ENCODE data around the gene SHPK. TPM values are rescaled to one million over a fixed set of nuclear protein-coding genes. Genes with fewer than 3 reads are reported as not detected.

Gene SHPK
- total and polyA plus RNA-seq, 4 donors = 9.3 to 66.6 (median 17.0) TPM

DNA sequence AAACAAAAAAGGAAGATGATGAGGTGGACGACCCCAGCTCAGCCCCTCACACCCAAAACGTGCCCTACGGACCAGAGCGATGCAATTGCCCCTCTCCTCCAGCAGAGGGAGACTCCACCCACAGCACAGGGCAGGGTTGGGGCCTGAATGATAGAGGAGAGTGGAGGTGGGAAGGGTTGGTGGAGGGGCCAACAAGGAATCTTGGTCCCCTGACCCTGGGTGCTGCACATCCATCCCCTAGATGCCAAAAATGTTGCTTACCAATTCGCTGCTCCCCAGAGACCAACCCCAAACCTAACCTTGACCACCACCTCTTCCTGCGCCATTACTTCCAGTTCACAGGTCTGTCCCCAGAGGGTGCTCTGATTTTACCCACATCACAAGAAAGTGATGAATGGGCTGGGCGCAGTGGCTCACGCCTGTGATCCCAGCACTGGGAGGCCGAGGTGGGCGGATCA is 47.0 kb upstream of the SHPK start:
- TF ChIP-seq, protein P1, sequence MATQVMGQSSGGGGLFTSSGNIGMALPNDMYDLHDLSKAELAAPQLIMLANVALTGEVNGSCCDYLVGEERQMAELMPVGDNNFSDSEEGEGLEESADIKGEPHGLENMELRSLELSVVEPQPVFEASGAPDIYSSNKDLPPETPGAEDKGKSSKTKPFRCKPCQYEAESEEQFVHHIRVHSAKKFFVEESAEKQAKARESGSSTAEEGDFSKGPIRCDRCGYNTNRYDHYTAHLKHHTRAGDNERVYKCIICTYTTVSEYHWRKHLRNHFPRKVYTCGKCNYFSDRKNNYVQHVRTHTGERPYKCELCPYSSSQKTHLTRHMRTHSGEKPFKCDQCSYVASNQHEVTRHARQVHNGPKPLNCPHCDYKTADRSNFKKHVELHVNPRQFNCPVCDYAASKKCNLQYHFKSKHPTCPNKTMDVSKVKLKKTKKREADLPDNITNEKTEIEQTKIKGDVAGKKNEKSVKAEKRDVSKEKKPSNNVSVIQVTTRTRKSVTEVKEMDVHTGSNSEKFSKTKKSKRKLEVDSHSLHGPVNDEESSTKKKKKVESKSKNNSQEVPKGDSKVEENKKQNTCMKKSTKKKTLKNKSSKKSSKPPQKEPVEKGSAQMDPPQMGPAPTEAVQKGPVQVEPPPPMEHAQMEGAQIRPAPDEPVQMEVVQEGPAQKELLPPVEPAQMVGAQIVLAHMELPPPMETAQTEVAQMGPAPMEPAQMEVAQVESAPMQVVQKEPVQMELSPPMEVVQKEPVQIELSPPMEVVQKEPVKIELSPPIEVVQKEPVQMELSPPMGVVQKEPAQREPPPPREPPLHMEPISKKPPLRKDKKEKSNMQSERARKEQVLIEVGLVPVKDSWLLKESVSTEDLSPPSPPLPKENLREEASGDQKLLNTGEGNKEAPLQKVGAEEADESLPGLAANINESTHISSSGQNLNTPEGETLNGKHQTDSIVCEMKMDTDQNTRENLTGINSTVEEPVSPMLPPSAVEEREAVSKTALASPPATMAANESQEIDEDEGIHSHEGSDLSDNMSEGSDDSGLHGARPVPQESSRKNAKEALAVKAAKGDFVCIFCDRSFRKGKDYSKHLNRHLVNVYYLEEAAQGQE (IDR thresholded peaks at IDR 0.05) = no peak
- TF ChIP-seq RAD21 (IDR thresholded peaks at IDR 0.05) (peak; percentile 71 to 84), CTCF (IDR thresholded peaks at IDR 0.05; ENCODE audit: low read depth, low read length, missing input control) (peak; percentile 84)
- 37% methylated on average over 10 of the region's 10 CpGs for WGBS
- H3K9ac ChIP-seq (ENCODE audit: low read depth in 1 of 2, low read length in 2 of 2) = no peak overlapping the region
- no peak for DNase-seq (ENCODE audit: low spot score)
- H3K36me3 ChIP-seq (ENCODE audit: control insufficient read depth in 4 of 4, insufficient read depth in 3 of 4, low read depth in 1 of 4, low read length in 3 of 4) = no peaks in the 10 kb centered on the region
- no peaks in the 10 kb centered on the region for H3K27me3 ChIP-seq (ENCODE audit: control insufficient read depth in 4 of 4, insufficient read depth in 4 of 4, low read length in 3 of 4)
- H3K9me3 ChIP-seq (ENCODE audit: control insufficient read depth in 4 of 4, low read length in 3 of 4) = no peaks in the 10 kb centered on the region
- no peaks in the 10 kb centered on the region for H3K4me1 ChIP-seq (ENCODE audit: control insufficient read depth in 4 of 4, insufficient read depth in 4 of 4, low read length in 3 of 4)
- H3K4me3 ChIP-seq (ENCODE audit: low read depth in 1 of 3, low read length in 3 of 3) = no peak overlapping the region
- H3K27ac ChIP-seq (ENCODE audit: low read depth in 1 of 2, low read length in 2 of 2) = no peak overlapping the region

GRCh38 chr17:3682033-3682432 is 46.0 kb upstream of the SHPK start:
- no peak for DNase-seq (ENCODE audit: low spot score)
- no peaks in the 10 kb centered on the region for H3K4me1 ChIP-seq (ENCODE audit: control insufficient read depth in 4 of 4, insufficient read depth in 4 of 4, low read length in 3 of 4)
- TF ChIP-seq FOXA2 (IDR thresholded peaks at IDR 0.05) (no peak), TAF1 (conservative IDR thresholded peaks at IDR 0.05) (no peak), CTCF (IDR thresholded peaks at IDR 0.05; ENCODE audit: low read depth, low read length, missing input control) (no peak), SP1 (IDR thresholded peaks at IDR 0.05) (no peak), NR2F2 (IDR thresholded peaks at IDR 0.05) (no peak), MAX (IDR thresholded peaks at IDR 0.05) (no peak), RAD21 (IDR thresholded peaks at IDR 0.05) (no peak), HNF4G (IDR thresholded peaks at IDR 0.05) (no peak), FOXA1 (IDR thresholded peaks at IDR 0.05) (no peak), JUND (IDR thresholded peaks at IDR 0.05) (no peak), HNF4A (conservative IDR thresholded peaks at IDR 0.05) (no peak), RXRA (IDR thresholded peaks at IDR 0.05) (no peak), YY1 (IDR thresholded peaks at IDR 0.05) (no peak), GABPA (IDR thresholded peaks at IDR 0.05 in 1 of 2, conservative IDR thresholded peaks at IDR 0.05 in 1 of 2) (no peak), EGR1 (IDR thresholded peaks at IDR 0.05; ENCODE audit: low read depth in 2 of 2) (no peak)
- TF ChIP-seq, protein P2, sequence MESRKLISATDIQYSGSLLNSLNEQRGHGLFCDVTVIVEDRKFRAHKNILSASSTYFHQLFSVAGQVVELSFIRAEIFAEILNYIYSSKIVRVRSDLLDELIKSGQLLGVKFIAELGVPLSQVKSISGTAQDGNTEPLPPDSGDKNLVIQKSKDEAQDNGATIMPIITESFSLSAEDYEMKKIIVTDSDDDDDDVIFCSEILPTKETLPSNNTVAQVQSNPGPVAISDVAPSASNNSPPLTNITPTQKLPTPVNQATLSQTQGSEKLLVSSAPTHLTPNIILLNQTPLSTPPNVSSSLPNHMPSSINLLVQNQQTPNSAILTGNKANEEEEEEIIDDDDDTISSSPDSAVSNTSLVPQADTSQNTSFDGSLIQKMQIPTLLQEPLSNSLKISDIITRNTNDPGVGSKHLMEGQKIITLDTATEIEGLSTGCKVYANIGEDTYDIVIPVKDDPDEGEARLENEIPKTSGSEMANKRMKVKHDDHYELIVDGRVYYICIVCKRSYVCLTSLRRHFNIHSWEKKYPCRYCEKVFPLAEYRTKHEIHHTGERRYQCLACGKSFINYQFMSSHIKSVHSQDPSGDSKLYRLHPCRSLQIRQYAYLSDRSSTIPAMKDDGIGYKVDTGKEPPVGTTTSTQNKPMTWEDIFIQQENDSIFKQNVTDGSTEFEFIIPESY (IDR thresholded peaks at IDR 0.05) = no peak
- TF ChIP-seq, protein P3, sequence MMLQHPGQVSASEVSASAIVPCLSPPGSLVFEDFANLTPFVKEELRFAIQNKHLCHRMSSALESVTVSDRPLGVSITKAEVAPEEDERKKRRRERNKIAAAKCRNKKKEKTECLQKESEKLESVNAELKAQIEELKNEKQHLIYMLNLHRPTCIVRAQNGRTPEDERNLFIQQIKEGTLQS (IDR thresholded peaks at IDR 0.05) = no peak
- TF ChIP-seq, protein P1 (IDR thresholded peaks at IDR 0.05) = no peak
- H3K36me3 ChIP-seq (ENCODE audit: control insufficient read depth in 4 of 4, insufficient read depth in 3 of 4, low read depth in 1 of 4, low read length in 3 of 4) = no peaks in the 10 kb centered on the region
- no peak overlapping the region for H3K27ac ChIP-seq (ENCODE audit: low read depth in 1 of 2, low read length in 2 of 2)
- no peaks in the 10 kb centered on the region for H3K27me3 ChIP-seq (ENCODE audit: control insufficient read depth in 4 of 4, insufficient read depth in 4 of 4, low read length in 3 of 4)
- no peak overlapping the region for H3K4me3 ChIP-seq (ENCODE audit: low read depth in 1 of 3, low read length in 3 of 3)
- H3K9ac ChIP-seq (ENCODE audit: low read depth in 1 of 2, low read length in 2 of 2) = no peak overlapping the region
- H3K9me3 ChIP-seq (ENCODE audit: control insufficient read depth in 4 of 4, low read length in 3 of 4) = no peaks in the 10 kb centered on the region
- WGBS = 89% methylated on average over 12 of the region's 12 CpGs
